ENCODE data around the gene MAP1LC3C.
"Not testable (repeated sequence)": the region's sequence is repeated elsewhere in the genome, so short reads cannot be mapped to it uniquely, and the experiment has no call there.

The MAP1LC3C gene

DNA sequence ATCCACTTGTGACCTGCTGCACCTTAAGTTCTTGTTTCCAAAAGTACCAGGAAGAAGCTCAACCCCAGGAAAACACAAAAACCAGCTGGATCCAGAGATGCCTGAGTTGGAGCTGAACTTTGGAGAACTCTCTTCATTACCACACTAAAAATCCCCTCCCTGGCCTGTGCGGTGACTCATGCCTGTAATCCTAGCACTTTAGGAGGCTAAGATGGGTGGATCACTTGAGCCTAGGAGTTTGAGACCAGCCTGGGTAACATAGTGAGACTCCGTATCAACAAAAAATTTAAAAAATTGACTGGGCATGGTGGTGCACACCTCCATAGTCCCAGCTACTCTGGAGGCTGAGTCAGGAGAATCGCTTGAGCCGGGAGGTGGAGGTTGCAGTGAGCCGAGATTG is 6.2 kb downstream of the MAP1LC3C start:
- DNase-seq (ENCODE audit: low read depth) = no peak

DNA sequence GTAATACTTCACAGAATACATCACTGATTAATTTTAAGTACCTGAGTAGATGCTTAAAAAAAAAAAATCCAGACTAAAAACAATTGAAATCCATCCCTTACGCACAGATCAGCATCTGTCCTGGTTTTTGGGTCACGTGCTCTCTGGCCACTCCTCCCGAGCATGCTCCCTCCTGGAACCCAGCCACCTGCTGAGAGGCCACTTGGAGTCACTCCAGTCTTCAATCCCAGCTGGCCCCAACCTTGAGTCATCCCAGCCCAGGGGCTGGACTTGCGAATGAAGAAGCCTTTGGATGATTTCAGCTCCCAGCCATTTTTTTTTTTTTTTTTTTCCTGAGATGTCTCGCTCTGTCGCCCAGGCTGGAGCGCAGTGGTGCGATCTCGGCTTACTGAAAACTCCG is 8.9 kb downstream of the MAP1LC3C start:
- DNase-seq (ENCODE audit: low read depth) = no peak

DNA sequence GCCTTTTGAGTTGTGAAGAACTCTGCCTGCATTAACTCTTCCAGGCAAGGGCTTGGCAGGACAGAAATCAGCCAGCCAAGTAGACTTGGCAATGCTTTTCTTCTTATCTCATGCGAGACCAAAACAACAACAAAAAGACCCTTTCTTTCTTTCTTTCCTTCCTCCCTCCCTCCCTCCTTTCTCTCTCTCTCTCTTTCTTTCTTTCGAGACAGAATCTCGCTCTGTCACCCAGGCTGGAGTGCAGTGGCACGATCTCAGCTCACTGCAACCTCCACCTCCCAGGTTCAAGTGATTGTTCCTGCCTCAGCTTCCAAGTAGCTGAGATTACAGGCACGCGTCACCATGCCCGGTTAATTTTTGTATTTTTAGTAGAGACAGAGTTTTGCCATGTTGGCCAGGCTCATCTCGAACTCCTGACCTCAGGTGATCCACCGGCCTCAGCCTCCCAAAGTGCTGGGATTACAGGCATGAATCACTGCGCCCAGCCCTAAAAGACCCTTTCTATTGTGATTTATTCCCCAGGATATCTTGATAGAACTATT is 10.4 kb downstream of the MAP1LC3C start:
- not testable (repeated sequence) for DNase-seq (ENCODE audit: low read depth)

DNA sequence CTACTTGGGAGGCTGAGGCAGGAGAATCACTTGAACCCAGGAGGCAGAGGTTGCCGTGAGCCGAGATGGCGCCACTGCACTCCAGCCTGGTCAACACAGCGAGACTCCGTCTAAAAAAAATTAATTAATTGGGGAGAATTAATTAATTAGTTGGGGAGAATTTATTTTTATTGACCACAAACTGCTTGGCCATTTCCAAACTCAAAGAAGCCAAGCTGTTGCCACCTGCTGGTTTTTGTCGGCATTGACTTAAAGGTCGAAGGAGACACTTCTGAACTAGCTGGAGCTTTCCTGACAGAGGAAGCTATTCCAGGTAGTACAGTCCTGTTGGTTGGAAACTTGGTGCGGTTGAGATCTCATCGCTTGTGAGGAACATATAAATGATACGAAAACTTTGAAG is 13.1 kb downstream of the MAP1LC3C start:
- no peak for DNase-seq (ENCODE audit: low read depth)

DNA sequence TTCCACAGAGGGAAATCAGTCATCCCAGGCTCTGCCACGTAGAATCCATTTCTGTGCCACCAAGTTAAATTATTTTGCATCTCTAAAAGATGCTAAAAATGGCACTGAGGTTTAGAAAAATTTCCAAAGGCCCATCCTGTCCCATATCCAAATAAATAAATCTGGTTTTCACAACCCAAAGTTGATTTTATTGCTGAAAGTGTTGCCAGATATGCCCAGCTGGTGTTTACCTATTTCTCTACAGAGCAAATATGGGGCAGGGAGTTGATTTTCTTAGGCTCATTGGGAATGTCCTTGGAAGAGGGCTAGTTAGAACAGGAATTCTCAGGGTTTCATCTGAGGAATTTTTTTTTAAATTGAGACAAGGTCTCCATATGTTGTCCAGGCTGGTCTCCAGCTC is 19.0 kb downstream of the MAP1LC3C start:
- no peak for DNase-seq (ENCODE audit: low read depth)

DNA sequence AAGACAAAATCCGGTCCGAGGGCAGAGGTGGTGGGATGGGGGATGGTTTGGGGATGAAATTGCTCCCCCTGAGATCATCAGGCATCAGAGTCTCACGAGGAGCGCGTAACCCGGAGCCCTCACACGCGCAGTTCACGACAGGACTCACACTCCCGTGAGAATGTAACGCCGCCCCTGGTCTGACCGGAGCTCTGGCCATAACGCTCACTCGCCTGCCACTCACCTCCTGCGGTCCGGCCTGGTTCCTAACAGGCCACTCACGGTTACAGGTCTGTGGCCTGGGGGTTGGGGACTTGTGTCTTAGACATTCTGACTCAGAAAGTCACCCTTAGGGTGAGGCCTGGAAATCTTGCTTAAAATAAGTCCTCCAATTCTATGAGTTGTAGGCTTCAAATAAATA is 19.8 kb downstream of the MAP1LC3C start:
- no peak for DNase-seq (ENCODE audit: low read depth)

DNA sequence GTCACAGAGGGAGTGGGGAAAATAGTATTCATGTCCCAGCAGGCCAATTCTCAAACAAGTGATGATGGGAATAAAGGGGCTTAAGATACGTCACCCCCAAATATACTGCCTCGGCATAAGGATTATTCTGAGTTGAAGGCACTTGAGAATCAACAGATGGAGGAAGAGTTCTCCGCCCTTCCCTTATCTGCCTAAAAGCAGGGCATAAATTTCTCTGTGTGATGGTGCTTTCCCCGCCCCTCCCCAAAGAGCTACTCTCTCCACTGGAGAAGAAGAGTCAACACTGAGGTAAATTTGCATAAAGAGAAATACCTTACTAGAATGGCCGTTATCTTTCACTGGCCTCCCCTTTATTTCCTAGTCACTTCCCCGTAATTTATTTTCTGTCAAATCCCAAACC is 22.7 kb downstream of the MAP1LC3C start:
- DNase-seq (ENCODE audit: low read depth) = no peak

DNA sequence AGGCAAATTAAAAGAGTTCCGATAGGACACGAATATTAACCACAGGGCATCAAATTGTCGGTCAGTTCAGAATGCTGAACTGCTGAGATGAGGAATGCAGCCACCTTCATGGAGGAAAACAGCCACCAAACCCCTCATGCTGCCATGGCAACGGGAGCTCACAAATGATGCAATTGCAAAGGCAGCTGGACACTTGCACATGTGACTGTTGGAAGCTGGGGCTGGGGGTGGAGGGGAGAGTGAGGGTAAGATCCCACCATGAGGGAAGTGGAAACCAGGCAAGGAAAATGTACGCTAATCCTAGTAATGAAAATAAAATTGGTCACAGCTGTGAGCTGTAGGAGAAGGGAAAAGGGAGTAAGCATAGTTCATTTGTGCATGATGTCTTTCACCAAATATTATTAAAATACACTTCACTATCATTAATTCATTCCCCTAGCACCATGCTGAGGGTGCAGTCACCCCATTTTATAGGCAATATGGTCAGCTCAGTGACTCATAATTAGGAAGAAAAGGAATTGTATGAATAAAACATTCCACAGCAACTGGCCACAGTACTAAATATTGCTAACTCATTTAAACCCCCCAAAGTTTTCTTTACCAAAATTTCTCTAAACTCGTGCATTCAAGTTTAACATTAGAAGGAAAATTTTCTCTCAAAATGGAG is 26.1 kb downstream of the MAP1LC3C start:
- DNase-seq (ENCODE audit: low read depth) = no peak

DNA sequence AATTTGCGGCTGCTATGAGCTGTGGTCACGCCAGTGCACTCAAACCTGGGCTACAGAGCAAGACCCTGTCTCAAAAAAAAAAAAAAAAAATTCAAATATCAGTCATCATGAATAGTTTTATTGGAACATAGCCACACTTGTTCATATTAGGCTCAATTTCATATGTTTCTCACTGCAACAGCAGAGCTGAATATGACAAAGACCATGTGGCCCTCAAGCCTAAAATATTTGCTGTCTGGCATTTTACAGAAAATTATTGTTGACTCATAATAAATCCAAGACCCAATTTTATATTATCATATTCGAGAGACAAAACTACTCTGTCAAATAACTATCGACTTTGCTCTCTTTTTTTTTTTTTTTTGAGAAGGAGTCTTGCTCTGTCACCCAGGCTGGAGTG is 30.3 kb downstream of the MAP1LC3C start:
- no peak for DNase-seq (ENCODE audit: low read depth)

DNA sequence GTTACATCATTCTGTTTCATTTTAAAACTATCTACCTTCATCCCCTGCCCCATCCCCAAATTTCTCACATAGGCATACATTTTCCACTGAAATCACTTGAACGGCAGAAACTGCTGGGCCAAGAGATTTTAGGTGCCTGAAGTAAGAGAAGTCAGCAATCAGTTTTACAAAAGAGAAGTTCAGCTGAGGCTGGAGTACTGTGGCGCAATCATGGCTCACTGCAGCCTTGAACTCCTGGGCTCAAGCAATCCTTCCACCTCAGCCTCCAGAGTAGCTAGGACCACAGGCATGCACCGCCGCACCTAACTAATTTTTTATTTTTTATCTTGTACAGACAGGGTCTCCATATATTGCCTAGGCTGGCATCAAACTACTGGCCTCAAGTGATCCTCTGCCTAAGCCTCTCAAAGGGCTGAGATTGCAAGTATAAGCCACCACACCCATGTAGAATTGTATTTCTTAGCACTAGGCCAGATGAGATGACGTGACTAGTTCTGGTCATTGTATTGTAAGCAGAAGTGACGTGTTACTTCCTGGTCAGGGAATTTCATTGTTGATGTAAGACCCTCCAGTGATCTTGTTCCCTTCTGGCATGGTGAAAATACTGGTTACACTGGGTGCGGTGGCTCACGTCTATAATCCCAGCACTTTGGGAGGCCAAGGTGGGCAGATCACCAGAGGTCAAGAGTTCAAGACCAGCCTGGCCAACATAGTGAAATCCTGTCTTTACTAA is 34.2 kb downstream of the MAP1LC3C start:
- no peak for DNase-seq (ENCODE audit: low read depth)

DNA sequence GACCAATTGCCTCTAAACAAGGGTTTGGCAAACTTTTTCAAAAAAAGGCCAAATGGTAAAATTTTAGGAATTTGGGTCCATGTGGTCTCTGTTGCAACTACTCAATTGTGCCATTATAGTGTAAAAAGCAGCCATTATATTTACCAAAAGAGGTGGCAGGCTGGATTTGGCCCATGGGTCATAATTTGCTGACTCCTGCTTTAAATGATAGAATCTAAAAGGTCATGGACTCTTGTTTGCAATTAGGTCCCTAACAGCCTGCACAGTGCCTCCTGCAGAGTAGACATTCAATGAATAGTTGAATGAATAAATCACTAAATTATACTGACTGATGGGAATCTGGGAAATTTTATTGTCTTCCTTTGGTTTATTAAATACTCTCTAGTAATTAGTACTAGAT is 35.2 kb downstream of the MAP1LC3C start:
- DNase-seq (ENCODE audit: low read depth) = no peak

DNA sequence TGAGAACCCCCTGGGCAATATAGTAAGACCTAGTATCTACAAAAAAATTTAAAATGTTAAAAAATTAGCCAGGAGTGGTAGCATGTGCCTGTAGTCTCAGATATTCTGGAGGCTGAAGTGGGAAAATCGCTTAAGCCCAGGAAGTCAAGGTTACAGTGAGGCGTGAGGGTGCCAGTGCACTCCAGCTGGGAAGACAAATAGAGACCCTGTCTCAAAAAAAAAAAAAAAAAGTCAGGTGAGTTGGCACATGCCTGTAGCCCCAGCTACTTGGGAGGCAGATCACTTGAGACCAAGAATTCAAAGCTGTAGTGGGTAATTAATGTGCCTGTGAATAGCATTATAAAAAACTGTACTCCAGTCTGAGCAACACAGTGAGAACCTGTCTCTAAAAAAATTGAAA is 36.7 kb downstream of the MAP1LC3C start:
- no peak for DNase-seq (ENCODE audit: low read depth)

DNA sequence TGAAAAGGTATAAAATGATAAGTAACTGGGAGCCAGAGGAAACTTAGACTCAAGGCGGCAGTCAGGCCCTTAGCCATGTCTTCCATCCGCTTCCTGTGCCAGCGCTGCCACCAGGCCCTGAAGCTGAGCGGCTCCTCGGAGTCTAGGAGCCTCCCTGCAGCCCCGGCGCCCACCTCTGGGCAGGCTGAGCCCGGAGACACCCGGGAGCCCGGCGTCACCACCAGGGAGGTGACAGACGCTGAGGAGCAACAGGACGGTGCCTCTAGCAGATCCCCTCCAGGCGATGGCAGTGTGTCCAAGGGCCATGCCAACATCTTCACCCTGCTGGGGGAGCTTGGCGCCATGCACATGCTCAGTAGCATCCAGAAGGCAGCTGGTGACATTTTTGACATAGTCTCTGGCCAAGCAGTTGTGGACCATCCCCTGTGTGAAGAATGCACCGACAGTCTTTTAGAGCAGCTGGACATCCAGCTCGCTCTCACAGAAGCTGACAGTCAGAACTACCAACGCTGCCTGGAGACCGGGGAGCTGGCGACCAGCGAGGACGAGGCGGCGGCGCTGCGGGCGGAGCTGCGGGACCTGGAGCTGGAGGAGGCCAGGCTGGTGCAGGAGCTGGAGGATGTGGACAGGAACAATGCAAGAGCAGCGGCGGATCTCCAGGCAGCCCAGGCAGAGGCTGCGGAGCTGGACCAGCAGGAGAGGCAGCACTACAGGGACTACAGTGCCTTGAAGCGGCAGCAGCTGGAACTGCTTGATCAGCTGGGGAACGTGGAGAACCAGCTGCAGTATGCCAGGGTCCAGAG is 41.0 kb downstream of the MAP1LC3C start, which contains the start of gene BECN2:
Gene BECN2, plus strand, starts transcription at position 76 of the 803 bp plus-strand sequence. Its CDS starts 0 bp downstream, at position 76.
- DNase-seq (ENCODE audit: low read depth) = no peak

DNA sequence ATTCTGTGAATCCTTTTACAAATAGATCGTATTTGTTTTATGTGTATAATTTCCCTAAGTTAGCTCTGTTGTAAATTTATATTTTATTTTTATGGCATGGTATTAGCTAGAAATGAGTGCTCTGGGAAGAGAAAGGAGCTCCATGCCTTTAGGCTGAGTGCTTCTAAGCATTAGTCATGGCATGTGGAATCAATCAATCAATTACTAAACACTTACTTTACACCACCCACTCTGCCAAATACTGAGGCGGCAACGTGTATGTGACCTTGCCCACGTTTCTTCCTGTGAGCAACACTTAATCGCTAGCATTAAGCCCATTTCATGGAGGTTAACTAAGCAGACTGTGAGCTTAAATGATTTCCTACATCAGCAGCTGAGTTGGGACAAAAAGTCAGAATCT is 48.5 kb downstream of the MAP1LC3C start:
- no peak for DNase-seq (ENCODE audit: low read depth)

DNA sequence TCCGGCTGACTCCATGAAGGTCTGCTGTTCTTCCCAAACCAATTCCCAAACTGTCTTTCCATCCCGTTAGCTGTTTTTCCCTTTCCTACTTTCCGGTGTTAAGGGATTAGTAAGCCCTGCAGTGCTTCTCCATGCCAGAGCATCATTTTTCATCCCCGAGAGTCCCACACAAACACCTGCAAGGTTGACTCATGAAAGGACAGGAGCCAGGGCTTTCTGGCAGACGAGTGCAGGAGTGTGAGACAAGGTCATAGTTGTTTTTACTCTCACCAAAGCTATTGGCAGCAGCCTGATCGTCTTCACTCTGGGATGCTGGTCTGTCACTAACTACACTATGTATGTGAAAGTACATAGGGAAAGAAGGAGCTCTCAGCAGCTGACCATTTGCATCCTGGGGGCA is 51.5 kb downstream of the MAP1LC3C start:
- no peak for DNase-seq (ENCODE audit: low read depth)
